ENCODE data around the gene TMEM116. TPM values are rescaled to one million over a fixed set of nuclear protein-coding genes. Genes with fewer than 3 reads are reported as not detected.
A peak's percentile ranks its signal among the peaks of the same experiment; 100 is the strongest.

TMEM116 gene
- total RNA-seq (10 to 100 TPM; 12.7 to 12.8 TPM), total RNA-seq (5.1 to 58.1 (median 24.9) reads per million in 172 experiments)
- polyA plus RNA-seq (2013, experiment 1 of 2): 24.5 TPM
- polyA plus RNA-seq (2013, experiment 2 of 2): 22.3 TPM

- H3K36me3 Mint-ChIP-seq (ENCODE audit: low read depth): peaks cover 59% of the 10 kb centered on the region
- POLR2A ChIA-PET: interaction anchor here (0.7 to 5.6 kb wide), 23 partner anchors 10 to 328 kb away, joined by 3 to 351 read pairs (median 7); partner anchors contain the start of genes ACAD10, BRAP, MAPKAPK5 and NAA25
Measured at GRCh38 chr12:112012775-112013600, at the start of gene TMEM116, which contains the start of gene ERP29. Gene TMEM116, minus strand, starts transcription at chr12:112013165. Its CDS starts 7,895 bp downstream, at chr12:112005270. Gene ERP29, plus strand, starts transcription at chr12:112013426. Its CDS starts 40 bp downstream, at chr12:112013466.

GRCh38 chr12:112061137-112061536, 48.2 kb upstream of the TMEM116 start:
- Mint-ChIP-seq H3K27ac (no peak overlapping the region), H3K27me3 (no peaks in the 10 kb centered on the region), H3K9me3 (no peaks in the 10 kb centered on the region), H3K4me3 (no peak overlapping the region), H3K4me1 (ENCODE audit: low read depth) (no peaks in the 10 kb centered on the region), H3K36me3 (ENCODE audit: low read depth) (peaks cover 74% of the 10 kb centered on the region)
- H3K4me3 ChIP-seq (ENCODE audit: low read length): no peak overlapping the region
- H3K27ac ChIP-seq (ENCODE audit: low read depth in 1 of 2, low read length in 2 of 2): no peak overlapping the region
- no peaks in the 10 kb centered on the region for H3K27me3 ChIP-seq (ENCODE audit: control insufficient read depth in 1 of 2, insufficient read depth in 2 of 2, low read length in 2 of 2)
- no peaks in the 10 kb centered on the region for H3K9me3 ChIP-seq (ENCODE audit: control insufficient read depth in 1 of 2, insufficient read depth in 1 of 2, low read length in 2 of 2)
- H3K36me3 ChIP-seq (ENCODE audit: insufficient read depth, low read length): peaks cover 58% of the 10 kb centered on the region
- no peaks in the 10 kb centered on the region for H3K4me1 ChIP-seq (ENCODE audit: insufficient read depth, low read length)
- intact Hi-C loops (cut with DNase I, micrococcal nuclease): no loop called here
- ChIA-PET POLR2A (no interaction called here), CTCF (interaction anchor here (0.8 kb wide), 1 partner anchor 393 kb away, joined by 4 read pairs; no protein-coding TSS in a partner anchor)
- DNase-seq: no peak
- no peak for TF ChIP-seq CTCF (IDR thresholded peaks at IDR 0.05)
- ATAC-seq (ENCODE audit: poor library complexity): no peak

More at GRCh38 chr12:112012775-112013600, at the start of gene TMEM116, which contains the start of gene ERP29:
- peak; percentile 81 for ATAC-seq (ENCODE audit: poor library complexity)
- DNase-seq: peak; percentile 100
- Histone ChIP-seq H3K36me3 (ENCODE audit: insufficient read depth, low read length) (peaks cover 19% of the 10 kb centered on the region), H3K9me3 (ENCODE audit: control insufficient read depth in 1 of 2, insufficient read depth in 1 of 2, low read length in 2 of 2) (peaks cover 0 to 6% of the 10 kb centered on the region in 2 experiments), H3K4me3 (ENCODE audit: low read length) (peak within 1 kb of the TSS; percentile 98), H3K4me1 (ENCODE audit: insufficient read depth, low read length) (peaks cover 58% of the 10 kb centered on the region), H3K27ac (ENCODE audit: low read depth in 1 of 2, low read length in 2 of 2) (peak within 1 kb of the TSS; percentile 92 to 96), H3K27me3 (ENCODE audit: control insufficient read depth in 1 of 2, insufficient read depth in 2 of 2, low read length in 2 of 2) (no peaks in the 10 kb centered on the region)
- Mint-ChIP-seq H3K27ac (peak within 1 kb of the TSS; percentile 100), H3K4me3 (peak within 1 kb of the TSS; percentile 97), H3K27me3 (no peaks in the 10 kb centered on the region), H3K4me1 (ENCODE audit: low read depth) (peaks cover 66% of the 10 kb centered on the region), H3K9me3 (peaks cover 2% of the 10 kb centered on the region)
- CTCF ChIA-PET: interaction anchor here (1.0 to 3.4 kb wide), 11 partner anchors 8 to 96 kb away, joined by 3 to 31 read pairs (median 5); no protein-coding TSS in a partner anchor
- intact Hi-C loops (cut with DNase I, micrococcal nuclease): loop anchor here (1.0 to 10.0 kb wide), 9 partner anchors 19 to 598 kb away; partner anchors contain the start of genes MAPKAPK5 (in 2 of the 2), NAA25 (in 2 of the 2), ACAD10 (in 1 of the 2) and BRAP (in 1 of the 2)
- peak; percentile 66 for TF ChIP-seq CTCF (IDR thresholded peaks at IDR 0.05)

- H3K4me3 Mint-ChIP-seq: no peak overlapping the region
- CTCF ChIA-PET: interaction anchor here (0.6 to 1.7 kb wide), 3 partner anchors 104 to 202 kb away, joined by 3 to 4 read pairs (median 3); no protein-coding TSS in a partner anchor
- H3K27me3 Mint-ChIP-seq: no peaks in the 10 kb centered on the region
- no peaks in the 10 kb centered on the region for H3K9me3 Mint-ChIP-seq
- Histone ChIP-seq H3K4me1 (ENCODE audit: insufficient read depth, low read length) (no peaks in the 10 kb centered on the region), H3K27me3 (ENCODE audit: control insufficient read depth in 1 of 2, insufficient read depth in 2 of 2, low read length in 2 of 2) (no peaks in the 10 kb centered on the region), H3K4me3 (ENCODE audit: low read length) (no peak overlapping the region), H3K9me3 (ENCODE audit: control insufficient read depth in 1 of 2, insufficient read depth in 1 of 2, low read length in 2 of 2) (no peaks in the 10 kb centered on the region), H3K27ac (ENCODE audit: low read depth in 1 of 2, low read length in 2 of 2) (no peak overlapping the region), H3K36me3 (ENCODE audit: insufficient read depth, low read length) (peaks cover 88% of the 10 kb centered on the region)
- POLR2A ChIA-PET: no interaction called here
- DNase-seq (no peak), ATAC-seq (ENCODE audit: poor library complexity) (no peak)
- no peak for TF ChIP-seq CTCF (IDR thresholded peaks at IDR 0.05)
- intact Hi-C loops (cut with DNase I, micrococcal nuclease): loop anchor here in 1 of 2 experiments (5.0 kb wide), 1 partner anchor 38 kb away; no protein-coding TSS in a partner anchor
- no peaks in the 10 kb centered on the region for H3K4me1 Mint-ChIP-seq (ENCODE audit: low read depth)
- peaks cover 84% of the 10 kb centered on the region for H3K36me3 Mint-ChIP-seq (ENCODE audit: low read depth)
- H3K27ac Mint-ChIP-seq: no peak overlapping the region
Measured at GRCh38 chr12:112049351-112049750, 36.4 kb upstream of the TMEM116 start.
